ENCODE results near the gene RXFP4. TPM values are rescaled to one million over a fixed set of nuclear protein-coding genes. Genes with fewer than 3 reads are reported as not detected.
"Not testable (repeated sequence)": the region's sequence is repeated elsewhere in the genome, so short reads cannot be mapped to it uniquely, and the experiment has no call there.

The RXFP4 gene
- not detected for total RNA-seq
- 0.32 TPM for polyA plus RNA-seq (ENCODE audit: insufficient read depth, low read depth, low replicate concordance)
- long read RNA-seq, donor 1: 0 reads
- long read RNA-seq, donor 2: 0 reads
- long read RNA-seq, donor 3, partial matches to known transcripts: 0 of 1 reads
- long read RNA-seq, donor 3, other reads (novel, unspliced or antisense): 0 of 1 reads
- long read RNA-seq, donor 4: 0 reads
- long read RNA-seq, donor 5: 0 reads
- long read RNA-seq, donor 6: 0 reads
- long read RNA-seq, donor 7, partial matches to known transcripts: 0 of 1 reads
- long read RNA-seq, donor 7, other reads (novel, unspliced or antisense): 0 of 1 reads
- long read RNA-seq, donor 8: 0 reads
- long read RNA-seq, donor 9, partial matches to known transcripts: 0 of 1 reads
- long read RNA-seq, donor 9, other reads (novel, unspliced or antisense): 0 of 1 reads
- long read RNA-seq, donor 10, partial matches to known transcripts: 0 of 1 reads
- long read RNA-seq, donor 10, other reads (novel, unspliced or antisense): 0 of 1 reads

- H3K27ac ChIP-seq (ENCODE audit: low read depth in 2 of 2, low read length in 2 of 2): peak within 1 kb of the TSS; percentile 90 to 95
- H3K4me1 ChIP-seq (ENCODE audit: control insufficient read depth in 2 of 3, insufficient read depth in 2 of 3, low read depth in 1 of 3, low read length in 3 of 3): peaks cover 3 to 32% (median 24%) of the 10 kb centered on the region in 3 donors
- no peak for FAIRE-seq
- intact Hi-C loops (cut with DNase I): loop anchor here (5.0 kb wide), 1 partner anchor 46 kb away; no protein-coding TSS in a partner anchor
- H3K4me3 ChIP-seq (ENCODE audit: low read length in 3 of 3): peak within 1 kb of the TSS in 1 of 3 donors; percentile 40
- TF ChIP-seq CTCF (IDR thresholded peaks at IDR 0.05; ENCODE audit: borderline replicate concordance, extremely low read depth, insufficient read depth): no peak
- peaks cover 0 to under 1% (median 0%) of the 10 kb centered on the region in 3 donors for H3K36me3 ChIP-seq (ENCODE audit: control insufficient read depth in 2 of 3, insufficient read depth in 3 of 3, low read length in 3 of 3)
- H3K27me3 ChIP-seq (ENCODE audit: control insufficient read depth, insufficient read depth, low read length): no peaks in the 10 kb centered on the region
- peak; percentile 34 to 85 (median 52) for DNase-seq
- H3K9ac ChIP-seq (ENCODE audit: low read length in 3 of 3): peak within 1 kb of the TSS in 2 of 3 donors; percentile 54 to 56
- H3K9me3 ChIP-seq (ENCODE audit: control insufficient read depth in 2 of 3, insufficient read depth in 1 of 3, low read length in 3 of 3): no peaks in the 10 kb centered on the region
Measured at GRCh38 chr1:155940993-155941844, at the start of gene RXFP4. Gene RXFP4, plus strand, starts transcription at chr1:155941638. Its CDS starts 72 bp downstream, at chr1:155941710.

- Histone ChIP-seq H3K4me1 (ENCODE audit: control insufficient read depth in 2 of 3, insufficient read depth in 2 of 3, low read depth in 1 of 3, low read length in 3 of 3) (peaks cover 7 to 19% (median 8%) of the 10 kb centered on the region in 3 donors), H3K36me3 (ENCODE audit: control insufficient read depth in 2 of 3, insufficient read depth in 3 of 3, low read length in 3 of 3) (peaks cover 0 to 5% (median 0%) of the 10 kb centered on the region in 3 donors), H3K9ac (ENCODE audit: low read length in 3 of 3) (peak overlapping the region in 1 of 3 donors; percentile 28), H3K27ac (ENCODE audit: low read depth in 2 of 2, low read length in 2 of 2) (peak overlapping the region; percentile 59 to 76), H3K27me3 (ENCODE audit: control insufficient read depth, insufficient read depth, low read length) (no peaks in the 10 kb centered on the region), H3K9me3 (ENCODE audit: control insufficient read depth in 2 of 3, insufficient read depth in 1 of 3, low read length in 3 of 3) (no peaks in the 10 kb centered on the region), H3K4me3 (ENCODE audit: low read length in 3 of 3) (no peak overlapping the region)
- DNase-seq (peak in 2 of 5 donors; percentile 24 to 42), FAIRE-seq (no peak)
- intact Hi-C loops (cut with DNase I): no loop called here
- no peak for TF ChIP-seq CTCF (IDR thresholded peaks at IDR 0.05; ENCODE audit: borderline replicate concordance, extremely low read depth, insufficient read depth)
Measured at GRCh38 chr1:155892796-155893195, 48.6 kb upstream of the RXFP4 start.

- FAIRE-seq (no peak), DNase-seq (peak in 3 of 5 donors; percentile 14 to 77 (median 33))
- no peak for TF ChIP-seq CTCF (IDR thresholded peaks at IDR 0.05; ENCODE audit: borderline replicate concordance, extremely low read depth, insufficient read depth)
- Histone ChIP-seq H3K27me3 (ENCODE audit: control insufficient read depth, insufficient read depth, low read length) (no peaks in the 10 kb centered on the region), H3K36me3 (ENCODE audit: control insufficient read depth in 2 of 3, insufficient read depth in 3 of 3, low read length in 3 of 3) (peaks cover 0 to 7% (median 2%) of the 10 kb centered on the region in 3 donors), H3K27ac (ENCODE audit: low read depth in 2 of 2, low read length in 2 of 2) (peak overlapping the region; percentile 59 to 76), H3K4me3 (ENCODE audit: low read length in 3 of 3) (no peak overlapping the region), H3K9me3 (ENCODE audit: control insufficient read depth in 2 of 3, insufficient read depth in 1 of 3, low read length in 3 of 3) (no peaks in the 10 kb centered on the region), H3K4me1 (ENCODE audit: control insufficient read depth in 2 of 3, insufficient read depth in 2 of 3, low read depth in 1 of 3, low read length in 3 of 3) (peaks cover 7 to 19% (median 8%) of the 10 kb centered on the region in 3 donors), H3K9ac (ENCODE audit: low read length in 3 of 3) (peak overlapping the region in 1 of 3 donors; percentile 28)
- intact Hi-C loops (cut with DNase I): no loop called here
Measured at GRCh38 chr1:155893389-155894142, 47.9 kb upstream of the RXFP4 start.

GRCh38 chr1:155895617-155896016, 45.8 kb upstream of the RXFP4 start:
- H3K9ac ChIP-seq (ENCODE audit: low read length in 3 of 3); H3K27ac ChIP-seq (ENCODE audit: low read depth in 2 of 2, low read length in 2 of 2); H3K9me3 ChIP-seq (ENCODE audit: control insufficient read depth in 2 of 3, insufficient read depth in 1 of 3, low read length in 3 of 3); H3K4me3 ChIP-seq (ENCODE audit: low read length in 3 of 3); DNase-seq; FAIRE-seq; H3K27me3 ChIP-seq (ENCODE audit: control insufficient read depth, insufficient read depth, low read length); intact Hi-C loops (cut with DNase I): not testable (repeated sequence)
- Histone ChIP-seq H3K36me3 (ENCODE audit: control insufficient read depth in 2 of 3, insufficient read depth in 3 of 3, low read length in 3 of 3) (peaks cover 3 to 27% (median 17%) of the 10 kb centered on the region in 3 donors), H3K4me1 (ENCODE audit: control insufficient read depth in 2 of 3, insufficient read depth in 2 of 3, low read depth in 1 of 3, low read length in 3 of 3) (peaks cover 5 to 13% (median 8%) of the 10 kb centered on the region in 3 donors)

GRCh38 chr1:155896476-155896875, 45.0 kb upstream of the RXFP4 start:
- intact Hi-C loops (cut with DNase I); DNase-seq: not testable (repeated sequence)

More at GRCh38 chr1:155896476-155896875, 45.0 kb upstream of the RXFP4 start:
- not testable (repeated sequence) for FAIRE-seq; H3K9ac ChIP-seq (ENCODE audit: low read length in 3 of 3); H3K9me3 ChIP-seq (ENCODE audit: control insufficient read depth in 2 of 3, insufficient read depth in 1 of 3, low read length in 3 of 3); H3K4me3 ChIP-seq (ENCODE audit: low read length in 3 of 3); H3K27me3 ChIP-seq (ENCODE audit: control insufficient read depth, insufficient read depth, low read length); H3K27ac ChIP-seq (ENCODE audit: low read depth in 2 of 2, low read length in 2 of 2)
- peaks cover 5 to 13% (median 8%) of the 10 kb centered on the region in 3 donors for H3K4me1 ChIP-seq (ENCODE audit: control insufficient read depth in 2 of 3, insufficient read depth in 2 of 3, low read depth in 1 of 3, low read length in 3 of 3)
- H3K36me3 ChIP-seq (ENCODE audit: control insufficient read depth in 2 of 3, insufficient read depth in 3 of 3, low read length in 3 of 3): peaks cover 3 to 34% (median 18%) of the 10 kb centered on the region in 3 donors
